Neuronal stem cell (in vitro differentiated cells): Measurements from ENCODE around the gene NPC1L1.

Experiments
- DNase-seq: peaks from one replicate; pipeline ENCODE4 v3.0.0-alpha.2; 2013; ENCODE audit warnings: low spot score
- H2AFZ ChIP-seq: one replicate; pipeline ENCODE4 v1.6.1; 2013; ENCODE audit warnings: mild to moderate bottlenecking, low read length, inconsistent platforms
- H2AK5ac ChIP-seq: 2 replicates; pipeline ENCODE4 v1.6.1; 2013; ENCODE audit warnings: low read depth, mild to moderate bottlenecking, inconsistent platforms, low read length, moderate library complexity, mixed read lengths
- H2BK120ac ChIP-seq: 2 replicates; pipeline ENCODE4 v1.6.1; 2013; ENCODE audit warnings: low read depth, mild to moderate bottlenecking, inconsistent platforms, low read length, moderate library complexity, mixed read lengths
- H2BK12ac ChIP-seq: one replicate; pipeline ENCODE4 v1.6.1; 2013; ENCODE audit warnings: low read length, inconsistent platforms
- H2BK15ac ChIP-seq: 2 replicates; pipeline ENCODE4 v1.6.1; 2013; ENCODE audit warnings: mild to moderate bottlenecking, low read length, inconsistent platforms, mixed read lengths
- H2BK5ac ChIP-seq: one replicate; pipeline ENCODE4 v1.6.1; 2013; ENCODE audit warnings: inconsistent platforms, mild to moderate bottlenecking, low read length, moderate library complexity
- H3K14ac ChIP-seq: one replicate; pipeline ENCODE4 v1.6.1; 2013; ENCODE audit warnings: low read length, inconsistent platforms
- H3K18ac ChIP-seq: 2 replicates; pipeline ENCODE4 v1.6.1; 2013; ENCODE audit warnings: low read length, inconsistent platforms
- H3K23ac ChIP-seq: 2 replicates; pipeline ENCODE4 v1.6.1; 2013; ENCODE audit warnings: low read depth, mild to moderate bottlenecking, mixed read lengths, low read length, inconsistent platforms; ENCODE audit not compliant: poor library complexity
- H3K27ac ChIP-seq: replicated peaks from 3 replicates; pipeline ENCODE4 v1.5.1; 2013; ENCODE audit warnings: low read length, inconsistent platforms
- H3K27me3 ChIP-seq, 3 experiments: 2 replicates each; pipeline ENCODE4 v1.6.1; 2013; ENCODE audit warnings: low read length in 3 of 3, mild to moderate bottlenecking in 2 of 3, inconsistent platforms in 1 of 3, low read depth in 1 of 3, mixed read lengths in 1 of 3, moderate library complexity in 1 of 3; ENCODE audit not compliant: control insufficient read depth in 3 of 3, insufficient read depth in 3 of 3
- H3K36me3 ChIP-seq, 2 donors: replicated peaks in 1 of 2; 2 replicates each; pipeline ENCODE4 v1.6.1; 2013; ENCODE audit warnings: low read length in 2 of 2; ENCODE audit not compliant: control insufficient read depth in 2 of 2, insufficient read depth in 2 of 2
- H3K4ac ChIP-seq: 2 replicates; pipeline ENCODE4 v1.6.1; 2013; ENCODE audit warnings: inconsistent platforms, mild to moderate bottlenecking, low read length, moderate library complexity
- H3K4me1 ChIP-seq, 2 donors: 1 replicate in 1 of 2; 2 replicates in 1 of 2; pipeline ENCODE4 v1.6.1; 2013; ENCODE audit warnings: low read length in 2 of 2, low read depth in 1 of 2; ENCODE audit not compliant: control insufficient read depth in 2 of 2, insufficient read depth in 1 of 2
- H3K4me2 ChIP-seq: one replicate; pipeline ENCODE4 v1.6.1; 2013; ENCODE audit warnings: mild to moderate bottlenecking, low read length, inconsistent platforms; ENCODE audit not compliant: insufficient read depth, poor library complexity, severe bottlenecking
- H3K4me3 ChIP-seq, 2 donors: 2 replicates each; pipeline ENCODE4 v1.5.1; 2013; ENCODE audit warnings: low read length in 2 of 2, mild to moderate bottlenecking in 2 of 2, inconsistent platforms in 1 of 2, moderate library complexity in 1 of 2
- H3K79me1 ChIP-seq: one replicate; pipeline ENCODE4 v1.6.1; 2013; ENCODE audit warnings: low read depth, mild to moderate bottlenecking, inconsistent platforms, low read length, moderate library complexity
- H3K9ac ChIP-seq: one replicate; pipeline ENCODE4 v1.6.1; 2013; ENCODE audit warnings: mild to moderate bottlenecking, low read depth, low read length, inconsistent platforms; ENCODE audit not compliant: poor library complexity
- H3K9me3 ChIP-seq, 2 donors: replicated peaks in 1 of 2; 2 replicates each; pipeline versions ENCODE3 to v1.6.1; 2013; ENCODE audit warnings: low read length in 2 of 2, mild to moderate bottlenecking in 2 of 2, inconsistent platforms in 1 of 2, low read depth in 1 of 2, mixed read lengths in 1 of 2, moderate library complexity in 1 of 2; ENCODE audit not compliant: control insufficient read depth in 2 of 2, insufficient read depth in 1 of 2
- H4K8ac ChIP-seq: one replicate; pipeline ENCODE4 v1.6.1; 2013; ENCODE audit warnings: low read depth, mild to moderate bottlenecking, inconsistent platforms, low read length, moderate library complexity
- H4K91ac ChIP-seq: one replicate; pipeline ENCODE4 v1.6.1; 2013; ENCODE audit warnings: low read length, low read depth, mild to moderate bottlenecking, inconsistent platforms; ENCODE audit not compliant: poor library complexity
- WGBS, 2 donors: extraction: QIAGEN DNeasy Blood & Tissue Kit; methylation state at CpG; one replicate each; pipeline ENCODE4 v1.1.7; 2013; ENCODE audit warnings: missing lambda C conversion rate in 2 of 2, mixed read lengths in 1 of 2; ENCODE audit not compliant: insufficient read length in 2 of 2, insufficient replicate concordance in 1 of 2; ENCODE audit errors: extremely low coverage in 2 of 2; 5-methylcytosine and 5-hydroxymethylcytosine counted together

The NPC1L1 gene

GRCh38 chr7:44497155-44498027 is 43.7 kb downstream of the NPC1L1 start:
- Histone ChIP-seq H3K4me3 (no peak overlapping the region), H3K23ac (no peak overlapping the region), H2AK5ac (no peak overlapping the region), H3K9me3 (no peaks in the 10 kb centered on the region), H3K4ac (no peak overlapping the region), H2AFZ (peak overlapping the region; percentile 43), H2BK15ac (no peak overlapping the region), H4K8ac (no peak overlapping the region), H2BK120ac (no peak overlapping the region), H3K36me3 (no peaks in the 10 kb centered on the region), H3K4me1 (no peaks in the 10 kb centered on the region), H3K79me1 (no peaks in the 10 kb centered on the region), H4K91ac (no peak overlapping the region), H2BK5ac (no peak overlapping the region), H3K4me2 (no peak overlapping the region), H3K27me3 (peaks cover 0 to 17% (median 0%) of the 10 kb centered on the region in 3 experiments), H3K9ac (no peak overlapping the region), H3K27ac (no peak overlapping the region), H2BK12ac (no peak overlapping the region), H3K14ac (no peak overlapping the region), H3K18ac (no peak overlapping the region)
- no peak for DNase-seq
- no CpG with 5 or more reads among the region's 5 CpGs for WGBS, 2 donors

- H3K27me3 ChIP-seq: peaks cover 0 to 14% (median 0%) of the 10 kb centered on the region in 3 experiments
- no peak overlapping the region for H4K91ac ChIP-seq
- no peak overlapping the region for H3K23ac ChIP-seq
- no peak overlapping the region for H3K14ac ChIP-seq
- no peak overlapping the region for H3K18ac ChIP-seq
- H3K9ac ChIP-seq: no peak overlapping the region
- no peak overlapping the region for H3K4ac ChIP-seq
- no peak overlapping the region for H4K8ac ChIP-seq
- DNase-seq: no peak
- WGBS, 2 donors: no CpG with 5 or more reads among the region's 1 CpG
- H3K9me3 ChIP-seq: no peaks in the 10 kb centered on the region
- H2BK15ac ChIP-seq: no peak overlapping the region
- H3K4me2 ChIP-seq: no peak overlapping the region
- no peak overlapping the region for H3K27ac ChIP-seq
- H2BK12ac ChIP-seq: no peak overlapping the region
- H3K36me3 ChIP-seq: no peaks in the 10 kb centered on the region
- no peaks in the 10 kb centered on the region for H3K79me1 ChIP-seq
- no peaks in the 10 kb centered on the region for H3K4me1 ChIP-seq
- H2AFZ ChIP-seq: no peak overlapping the region
- H2BK120ac ChIP-seq: no peak overlapping the region
- H2BK5ac ChIP-seq: no peak overlapping the region
- H3K4me3 ChIP-seq: no peak overlapping the region
- H2AK5ac ChIP-seq: no peak overlapping the region
Measured at GRCh38 chr7:44496385-44496784, 44.7 kb downstream of the NPC1L1 start.

GRCh38 chr7:44494960-44495359 is 46.2 kb downstream of the NPC1L1 start:
- Histone ChIP-seq H4K8ac (no peak overlapping the region), H3K4me3 (no peak overlapping the region), H3K79me1 (peaks cover 2% of the 10 kb centered on the region), H2BK5ac (no peak overlapping the region), H3K4me2 (no peak overlapping the region), H3K27me3 (peaks cover 0 to 14% (median 0%) of the 10 kb centered on the region in 3 experiments), H3K9ac (no peak overlapping the region), H3K36me3 (no peaks in the 10 kb centered on the region), H2BK15ac (no peak overlapping the region), H3K4ac (no peak overlapping the region), H2BK120ac (no peak overlapping the region), H3K14ac (no peak overlapping the region), H3K18ac (no peak overlapping the region), H3K27ac (no peak overlapping the region), H2AFZ (no peak overlapping the region), H4K91ac (no peak overlapping the region), H3K23ac (no peak overlapping the region), H3K9me3 (no peaks in the 10 kb centered on the region), H2AK5ac (no peak overlapping the region), H3K4me1 (no peaks in the 10 kb centered on the region), H2BK12ac (no peak overlapping the region)
- DNase-seq: no peak
- no CpG with 5 or more reads among the region's 2 CpGs for WGBS, 2 donors

GRCh38 chr7:44491229-44491628 is 49.9 kb downstream of the NPC1L1 start:
- Histone ChIP-seq H4K91ac (no peak overlapping the region), H3K9me3 (no peaks in the 10 kb centered on the region), H3K36me3 (peaks cover 2 to 23% of the 10 kb centered on the region in 2 donors), H3K9ac (no peak overlapping the region), H3K4ac (no peak overlapping the region), H3K23ac (no peak overlapping the region), H3K27ac (no peak overlapping the region), H3K4me2 (no peak overlapping the region), H2BK5ac (no peak overlapping the region), H4K8ac (no peak overlapping the region), H2BK15ac (no peak overlapping the region), H3K18ac (no peak overlapping the region), H2BK120ac (no peak overlapping the region), H2AFZ (peak overlapping the region; percentile 98), H3K4me3 (peak overlapping the region in 1 of 2 donors; percentile 93), H3K79me1 (peaks cover 10% of the 10 kb centered on the region), H3K4me1 (peaks cover 5 to 6% of the 10 kb centered on the region in 2 donors), H2BK12ac (no peak overlapping the region), H2AK5ac (no peak overlapping the region), H3K14ac (no peak overlapping the region), H3K27me3 (no peaks in the 10 kb centered on the region)
- no CpG with 5 or more reads among the region's 3 CpGs for WGBS, 2 donors
- no peak for DNase-seq
